HG03196 (cell line): ENCODE results near the gene SH2D3C.

Source experiments
- ATAC-seq: cut with Tn5 transposase; IDR thresholded peaks from one replicate; pipeline ENCODE4 v1.9.1; 2021; ENCODE audit not compliant: unreplicated experiment

Gene SH2D3C

GRCh38 chr9:127778280-127779135 lies at the start of gene SH2D3C:
Gene SH2D3C, minus strand, starts transcription at chr9:127778666. Its CDS starts 39 bp downstream, at chr9:127778627.
- ATAC-seq = peak; percentile 3

- no peak for ATAC-seq
Measured at GRCh38 chr9:127826253-127826913, 47.9 kb upstream of the SH2D3C start.

- ATAC-seq = no peak
Measured at GRCh38 chr9:127825319-127826051, 47.0 kb upstream of the SH2D3C start.

- ATAC-seq = no peak
Measured at GRCh38 chr9:127822108-127822507, 43.6 kb upstream of the SH2D3C start.

GRCh38 chr9:127818574-127818973 lies 40.1 kb upstream of the SH2D3C start:
- ATAC-seq = no peak

GRCh38 chr9:127817881-127818434 lies 39.5 kb upstream of the SH2D3C start:
- no peak for ATAC-seq

- ATAC-seq = no peak
Measured at GRCh38 chr9:127816728-127817127, 38.3 kb upstream of the SH2D3C start.

- no peak for ATAC-seq
Measured at GRCh38 chr9:127816362-127816725, 37.9 kb upstream of the SH2D3C start.

- ATAC-seq = no peak
Measured at GRCh38 chr9:127815512-127816361, 37.3 kb upstream of the SH2D3C start.

GRCh38 chr9:127814619-127815511 lies 36.4 kb upstream of the SH2D3C start:
- ATAC-seq = no peak

GRCh38 chr9:127813686-127814226 lies 35.3 kb upstream of the SH2D3C start:
- no peak for ATAC-seq

GRCh38 chr9:127812936-127813675 lies 34.6 kb upstream of the SH2D3C start:
- no peak for ATAC-seq

- no peak for ATAC-seq
Measured at GRCh38 chr9:127812011-127812410, 33.5 kb upstream of the SH2D3C start.

- no peak for ATAC-seq
Measured at GRCh38 chr9:127810378-127811187, 32.1 kb upstream of the SH2D3C start.

- no peak for ATAC-seq
Measured at GRCh38 chr9:127809540-127810377, 31.3 kb upstream of the SH2D3C start.

- no peak for ATAC-seq
Measured at GRCh38 chr9:127809002-127809539, 30.6 kb upstream of the SH2D3C start.
